Measurements from ENCODE around the gene COL21A1.
A peak's percentile ranks its signal among the peaks of the same experiment; 100 is the strongest.

The COL21A1 gene

DNA sequence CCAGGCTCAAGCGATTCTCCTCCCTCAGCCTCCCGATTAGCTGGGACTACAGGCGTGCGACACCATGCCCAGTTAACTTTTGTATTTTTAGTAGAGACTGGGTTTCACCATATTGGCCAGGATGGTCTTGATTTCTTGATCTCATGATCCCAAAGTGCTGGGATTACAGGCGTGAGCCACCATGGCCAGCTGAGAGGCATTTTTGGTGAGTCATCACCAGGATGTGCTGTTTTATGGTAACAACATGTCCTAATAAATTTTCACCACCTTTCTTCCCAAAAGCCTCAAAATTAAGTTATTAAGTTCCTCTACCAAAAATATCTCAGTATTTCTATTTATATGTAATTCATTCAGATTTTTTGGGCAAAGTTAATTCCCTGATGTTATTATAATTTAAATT, 53.5 kb downstream of the COL21A1 start:
- Histone ChIP-seq H2BK120ac (ENCODE audit: insufficient read depth, low read length, poor library complexity) (no peak overlapping the region), H3K79me1 (ENCODE audit: low read length) (no peaks in the 10 kb centered on the region), H3K9ac (ENCODE audit: low read length) (no peak overlapping the region), H3K4me2 (ENCODE audit: low read length) (no peak overlapping the region), H3K9me3 (ENCODE audit: insufficient read depth, low read depth, low read length) (no peaks in the 10 kb centered on the region), H2AFZ (ENCODE audit: insufficient read depth, low read length, poor library complexity) (no peak overlapping the region), H3K27me3 (ENCODE audit: insufficient read depth, low read length) (no peaks in the 10 kb centered on the region), H3K79me2 (ENCODE audit: control insufficient read depth, insufficient read depth, low read length, poor library complexity) (no peaks in the 10 kb centered on the region), H4K91ac (ENCODE audit: low read depth, low read length) (no peak overlapping the region), H4K8ac (ENCODE audit: low read depth, low read length) (no peak overlapping the region), H4K12ac (ENCODE audit: low read depth, low read length) (no peak overlapping the region), H3K4me3 (ENCODE audit: low read depth, low read length) (no peak overlapping the region), H3K4me1 (ENCODE audit: control insufficient read depth in 1 of 2, insufficient read depth in 2 of 2, low read length in 2 of 2) (no peaks in the 10 kb centered on the region), H3K14ac (ENCODE audit: low read length) (no peak overlapping the region), H3K4ac (ENCODE audit: low read depth, low read length) (no peak overlapping the region), H3K23ac (ENCODE audit: low read length) (no peak overlapping the region), H2BK12ac (ENCODE audit: low read length) (no peak overlapping the region), H2BK5ac (ENCODE audit: low read depth, low read length, poor library complexity) (no peak overlapping the region), H2AK5ac (ENCODE audit: low read length) (no peak overlapping the region), H3K27ac (ENCODE audit: low read depth, low read length) (no peak overlapping the region), H3K36me3 (ENCODE audit: control insufficient read depth in 1 of 2, insufficient read depth in 2 of 2, low read length in 2 of 2) (no peaks in the 10 kb centered on the region), H3K18ac (ENCODE audit: low read length) (no peak overlapping the region)
- no CpG with 5 or more reads among the region's 5 CpGs for WGBS (ENCODE audit: extremely low coverage, insufficient coverage, insufficient read length)
- DNase-seq = peak in 1 of 2 donors; percentile 11

- DNase-seq = no peak
- no peaks in the 10 kb centered on the region for H3K4me1 ChIP-seq (ENCODE audit: control insufficient read depth in 1 of 2, insufficient read depth in 2 of 2, low read length in 2 of 2)
- H3K18ac ChIP-seq (ENCODE audit: low read length) = no peak overlapping the region
- H2BK12ac ChIP-seq (ENCODE audit: low read length) = no peak overlapping the region
- H3K4me3 ChIP-seq (ENCODE audit: low read depth, low read length) = no peak overlapping the region
- H4K8ac ChIP-seq (ENCODE audit: low read depth, low read length) = no peak overlapping the region
- no peaks in the 10 kb centered on the region for H3K79me1 ChIP-seq (ENCODE audit: low read length)
- no peak overlapping the region for H2AK5ac ChIP-seq (ENCODE audit: low read length)
- WGBS (ENCODE audit: extremely low coverage, insufficient coverage, insufficient read length) = no CpG with 5 or more reads among the region's 9 CpGs
- no peak overlapping the region for H2AFZ ChIP-seq (ENCODE audit: insufficient read depth, low read length, poor library complexity)
- no peaks in the 10 kb centered on the region for H3K36me3 ChIP-seq (ENCODE audit: control insufficient read depth in 1 of 2, insufficient read depth in 2 of 2, low read length in 2 of 2)
- no peak overlapping the region for H3K14ac ChIP-seq (ENCODE audit: low read length)
- H3K9me3 ChIP-seq (ENCODE audit: insufficient read depth, low read depth, low read length) = no peaks in the 10 kb centered on the region
- no peak overlapping the region for H2BK5ac ChIP-seq (ENCODE audit: low read depth, low read length, poor library complexity)
- H3K4ac ChIP-seq (ENCODE audit: low read depth, low read length) = no peak overlapping the region
- no peak overlapping the region for H3K4me2 ChIP-seq (ENCODE audit: low read length)
- H3K27ac ChIP-seq (ENCODE audit: low read depth, low read length) = no peak overlapping the region
- H2BK120ac ChIP-seq (ENCODE audit: insufficient read depth, low read length, poor library complexity) = no peak overlapping the region
- H3K27me3 ChIP-seq (ENCODE audit: insufficient read depth, low read length) = no peaks in the 10 kb centered on the region
- no peak overlapping the region for H4K12ac ChIP-seq (ENCODE audit: low read depth, low read length)
- no peak overlapping the region for H3K23ac ChIP-seq (ENCODE audit: low read length)
- H3K79me2 ChIP-seq (ENCODE audit: control insufficient read depth, insufficient read depth, low read length, poor library complexity) = no peaks in the 10 kb centered on the region
- no peak overlapping the region for H4K91ac ChIP-seq (ENCODE audit: low read depth, low read length)
- H3K9ac ChIP-seq (ENCODE audit: low read length) = no peak overlapping the region
Measured at GRCh38 chr6:56188429-56188828, 59.0 kb downstream of the COL21A1 start.

- Histone ChIP-seq H3K23ac (ENCODE audit: low read length) (no peak overlapping the region), H4K12ac (ENCODE audit: low read depth, low read length) (no peak overlapping the region), H3K36me3 (ENCODE audit: control insufficient read depth in 1 of 2, insufficient read depth in 2 of 2, low read length in 2 of 2) (no peaks in the 10 kb centered on the region), H3K4me1 (ENCODE audit: control insufficient read depth in 1 of 2, insufficient read depth in 2 of 2, low read length in 2 of 2) (no peaks in the 10 kb centered on the region), H2BK5ac (ENCODE audit: low read depth, low read length, poor library complexity) (no peak overlapping the region), H3K79me1 (ENCODE audit: low read length) (no peaks in the 10 kb centered on the region), H3K14ac (ENCODE audit: low read length) (no peak overlapping the region), H3K4me3 (ENCODE audit: low read depth, low read length) (no peak overlapping the region), H3K4ac (ENCODE audit: low read depth, low read length) (no peak overlapping the region), H2AK5ac (ENCODE audit: low read length) (no peak overlapping the region), H3K79me2 (ENCODE audit: control insufficient read depth, insufficient read depth, low read length, poor library complexity) (no peaks in the 10 kb centered on the region), H3K9me3 (ENCODE audit: insufficient read depth, low read depth, low read length) (no peaks in the 10 kb centered on the region), H3K18ac (ENCODE audit: low read length) (no peak overlapping the region), H3K27ac (ENCODE audit: low read depth, low read length) (no peak overlapping the region), H2AFZ (ENCODE audit: insufficient read depth, low read length, poor library complexity) (no peak overlapping the region), H3K9ac (ENCODE audit: low read length) (no peak overlapping the region), H3K27me3 (ENCODE audit: insufficient read depth, low read length) (no peaks in the 10 kb centered on the region), H2BK120ac (ENCODE audit: insufficient read depth, low read length, poor library complexity) (no peak overlapping the region), H4K8ac (ENCODE audit: low read depth, low read length) (no peak overlapping the region), H4K91ac (ENCODE audit: low read depth, low read length) (no peak overlapping the region), H3K4me2 (ENCODE audit: low read length) (no peak overlapping the region), H2BK12ac (ENCODE audit: low read length) (no peak overlapping the region)
- DNase-seq = no peak
Measured at GRCh38 chr6:56187686-56188085, 59.7 kb downstream of the COL21A1 start.

DNA sequence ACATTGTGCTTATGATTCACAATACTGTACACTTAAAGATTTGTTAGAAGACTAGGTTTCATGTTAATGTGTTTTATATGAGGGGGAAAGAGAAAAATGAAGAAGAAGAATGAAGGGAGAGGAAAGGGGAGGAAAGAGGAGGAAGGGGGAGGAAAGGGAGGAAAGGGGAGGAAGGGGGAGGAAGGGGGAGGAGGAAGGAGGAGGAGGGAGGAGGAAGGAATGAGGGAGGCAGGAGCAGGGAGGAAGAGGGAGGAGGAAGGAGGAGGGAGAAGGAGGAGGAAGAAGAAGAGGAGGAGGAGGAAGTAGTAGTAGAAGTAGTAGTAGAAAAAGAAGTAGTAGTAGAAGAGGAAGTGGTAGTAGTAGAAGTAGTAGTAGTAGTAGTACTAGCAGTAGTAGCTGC, 70.6 kb downstream of the COL21A1 start:
- no peak overlapping the region for H3K4me2 ChIP-seq (ENCODE audit: low read length)
- no peak overlapping the region for H3K14ac ChIP-seq (ENCODE audit: low read length)

DNA sequence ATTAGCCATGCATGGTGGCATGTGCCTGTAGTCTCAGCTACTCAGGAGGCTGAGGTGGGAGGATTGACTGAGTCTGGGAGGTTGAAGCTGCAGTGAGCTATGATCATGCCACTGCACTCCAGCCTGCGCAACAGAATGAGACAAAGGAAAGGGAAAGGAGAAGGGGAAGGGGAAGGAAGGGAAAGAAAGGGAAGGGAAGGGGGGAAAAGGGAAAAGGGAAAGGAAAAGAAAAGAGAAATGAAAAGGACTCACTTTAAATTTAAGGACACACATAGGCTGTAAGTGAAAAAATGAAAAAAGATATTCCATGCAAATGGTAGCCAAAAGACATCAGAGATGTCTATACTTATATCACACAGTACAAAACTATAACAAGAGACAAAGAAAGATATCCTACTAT, 74.2 kb downstream of the COL21A1 start:
- H3K14ac ChIP-seq (ENCODE audit: low read length) = no peak overlapping the region
- H2AK5ac ChIP-seq (ENCODE audit: low read length) = no peak overlapping the region
- no peak overlapping the region for H2BK120ac ChIP-seq (ENCODE audit: insufficient read depth, low read length, poor library complexity)
- H3K4me1 ChIP-seq (ENCODE audit: control insufficient read depth in 1 of 2, insufficient read depth in 2 of 2, low read length in 2 of 2) = no peaks in the 10 kb centered on the region
- H4K8ac ChIP-seq (ENCODE audit: low read depth, low read length) = no peak overlapping the region
- no peak overlapping the region for H3K4me3 ChIP-seq (ENCODE audit: low read depth, low read length)
- no peaks in the 10 kb centered on the region for H3K27me3 ChIP-seq (ENCODE audit: insufficient read depth, low read length)
- no peak for DNase-seq
- no peaks in the 10 kb centered on the region for H3K79me2 ChIP-seq (ENCODE audit: control insufficient read depth, insufficient read depth, low read length, poor library complexity)
- H3K4ac ChIP-seq (ENCODE audit: low read depth, low read length) = no peak overlapping the region
- no peak overlapping the region for H4K12ac ChIP-seq (ENCODE audit: low read depth, low read length)
- no peak overlapping the region for H2BK5ac ChIP-seq (ENCODE audit: low read depth, low read length, poor library complexity)
- WGBS (ENCODE audit: extremely low coverage, insufficient coverage, insufficient read length) = no CpG with 5 or more reads among the region's 1 CpG
- no peak overlapping the region for H4K91ac ChIP-seq (ENCODE audit: low read depth, low read length)
- H3K79me1 ChIP-seq (ENCODE audit: low read length) = no peaks in the 10 kb centered on the region
- no peak overlapping the region for H3K27ac ChIP-seq (ENCODE audit: low read depth, low read length)
- no peak overlapping the region for H2AFZ ChIP-seq (ENCODE audit: insufficient read depth, low read length, poor library complexity)
- H3K18ac ChIP-seq (ENCODE audit: low read length) = no peak overlapping the region
- H2BK12ac ChIP-seq (ENCODE audit: low read length) = no peak overlapping the region
- H3K4me2 ChIP-seq (ENCODE audit: low read length) = no peak overlapping the region
- H3K9me3 ChIP-seq (ENCODE audit: insufficient read depth, low read depth, low read length) = peaks cover 2% of the 10 kb centered on the region
- no peak overlapping the region for H3K23ac ChIP-seq (ENCODE audit: low read length)
- H3K9ac ChIP-seq (ENCODE audit: low read length) = no peak overlapping the region
- H3K36me3 ChIP-seq (ENCODE audit: control insufficient read depth in 1 of 2, insufficient read depth in 2 of 2, low read length in 2 of 2) = no peaks in the 10 kb centered on the region

More for the DNA sequence above, 70.6 kb downstream of the COL21A1 start:
- Histone ChIP-seq H3K79me1 (ENCODE audit: low read length) (no peaks in the 10 kb centered on the region), H3K9ac (ENCODE audit: low read length) (no peak overlapping the region), H4K12ac (ENCODE audit: low read depth, low read length) (no peak overlapping the region), H2BK12ac (ENCODE audit: low read length) (no peak overlapping the region), H2BK120ac (ENCODE audit: insufficient read depth, low read length, poor library complexity) (no peak overlapping the region), H3K27me3 (ENCODE audit: insufficient read depth, low read length) (no peaks in the 10 kb centered on the region), H3K9me3 (ENCODE audit: insufficient read depth, low read depth, low read length) (peaks cover 2% of the 10 kb centered on the region), H3K36me3 (ENCODE audit: control insufficient read depth in 1 of 2, insufficient read depth in 2 of 2, low read length in 2 of 2) (no peaks in the 10 kb centered on the region), H4K8ac (ENCODE audit: low read depth, low read length) (no peak overlapping the region), H4K91ac (ENCODE audit: low read depth, low read length) (no peak overlapping the region), H3K4me3 (ENCODE audit: low read depth, low read length) (no peak overlapping the region), H3K79me2 (ENCODE audit: control insufficient read depth, insufficient read depth, low read length, poor library complexity) (no peaks in the 10 kb centered on the region), H2AFZ (ENCODE audit: insufficient read depth, low read length, poor library complexity) (no peak overlapping the region), H2BK5ac (ENCODE audit: low read depth, low read length, poor library complexity) (no peak overlapping the region), H2AK5ac (ENCODE audit: low read length) (no peak overlapping the region), H3K4me1 (ENCODE audit: control insufficient read depth in 1 of 2, insufficient read depth in 2 of 2, low read length in 2 of 2) (no peaks in the 10 kb centered on the region), H3K27ac (ENCODE audit: low read depth, low read length) (no peak overlapping the region), H3K4ac (ENCODE audit: low read depth, low read length) (no peak overlapping the region), H3K18ac (ENCODE audit: low read length) (no peak overlapping the region), H3K23ac (ENCODE audit: low read length) (no peak overlapping the region)
- DNase-seq = no peak

Measured in trophoblast cell (in vitro differentiated cells and primary cell).